Ascending aorta (tissue), 2 donors: ENCODE results near the gene TMEM236. TPM values are rescaled to one million over a fixed set of nuclear protein-coding genes. Genes with fewer than 3 reads are reported as not detected.

ENCODE experiments used
- DNase-seq, 2 donors: peaks; one replicate each; pipeline ENCODE4 v3.0.0-alpha.2; 2019; ENCODE audit warnings: low spot score in 2 of 2
- H3K27ac ChIP-seq, 2 donors: fragments of 200-600 bp; sonication (generic); one replicate each; pipeline ENCODE4 v1.5.1; 2016 to 2017; ENCODE audit warnings: mild to moderate bottlenecking in 1 of 2
- H3K27me3 ChIP-seq: fragments of 200-600 bp; sonication (generic); one replicate; pipeline ENCODE4 v1.5.1; 2017
- H3K36me3 ChIP-seq, 2 donors: fragments of 200-600 bp; sonication (generic); one replicate each; pipeline ENCODE4 v1.5.1; 2016
- H3K4me1 ChIP-seq, 2 donors: fragments of 200-600 bp; sonication (generic); one replicate each; pipeline ENCODE4 v1.5.1; 2016 to 2017; ENCODE audit warnings: mild to moderate bottlenecking in 1 of 2
- H3K4me3 ChIP-seq, 2 donors: fragments of 200-600 bp; sonication (generic); one replicate each; pipeline ENCODE4 v1.5.1; 2016 to 2017; ENCODE audit warnings: mild to moderate bottlenecking in 1 of 2
- H3K9me3 ChIP-seq, 2 donors: fragments of 200-600 bp; sonication (generic); one replicate each; pipeline ENCODE4 v1.5.1; 2016
- intact Hi-C: fragments of 100-400 bp; cut with DNase I; formaldehyde crosslinking; loops from one replicate; pipeline ENCODE4 v1.15.1; 2023
- total RNA-seq: library from RNA; depleted of rRNA; stranded (reverse); fragments of >200 nt; gene quantifications from one replicate; pipeline ENCODE4 v1.1.0, GENCODE V29; 2016
- TF ChIP-seq, protein P1 (sequence below), 3 experiments: fragments of 200-600 bp in 2 of 3; fragments of 450-650 bp in 1 of 3; sonication (generic) in 2 of 3; IDR thresholded peaks; one replicate each; pipeline ENCODE4 v1.5.1; 2016 to 2019; ENCODE audit warnings: antibody characterized with exemption in 3 of 3, mild to moderate bottlenecking in 1 of 3, moderate library complexity in 1 of 3

Gene TMEM236, protein sequence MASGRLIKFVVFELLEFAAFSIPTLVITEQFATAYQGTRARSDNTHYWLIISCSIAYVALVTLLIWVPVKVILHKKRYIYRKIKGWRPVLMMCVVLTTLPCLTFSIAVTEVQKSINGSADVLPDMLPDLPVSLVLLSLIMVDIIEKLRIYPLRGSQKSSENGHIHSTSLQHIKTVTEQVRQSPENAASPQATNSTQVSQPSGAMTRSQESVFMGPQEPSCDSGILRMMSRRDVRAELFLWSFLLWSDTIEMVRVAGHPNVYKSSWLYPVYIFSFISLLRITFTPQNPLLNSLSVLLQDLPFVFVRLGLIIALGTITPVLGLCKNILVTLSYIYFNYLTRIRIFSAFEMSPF
- total RNA-seq: not detected

DNA sequence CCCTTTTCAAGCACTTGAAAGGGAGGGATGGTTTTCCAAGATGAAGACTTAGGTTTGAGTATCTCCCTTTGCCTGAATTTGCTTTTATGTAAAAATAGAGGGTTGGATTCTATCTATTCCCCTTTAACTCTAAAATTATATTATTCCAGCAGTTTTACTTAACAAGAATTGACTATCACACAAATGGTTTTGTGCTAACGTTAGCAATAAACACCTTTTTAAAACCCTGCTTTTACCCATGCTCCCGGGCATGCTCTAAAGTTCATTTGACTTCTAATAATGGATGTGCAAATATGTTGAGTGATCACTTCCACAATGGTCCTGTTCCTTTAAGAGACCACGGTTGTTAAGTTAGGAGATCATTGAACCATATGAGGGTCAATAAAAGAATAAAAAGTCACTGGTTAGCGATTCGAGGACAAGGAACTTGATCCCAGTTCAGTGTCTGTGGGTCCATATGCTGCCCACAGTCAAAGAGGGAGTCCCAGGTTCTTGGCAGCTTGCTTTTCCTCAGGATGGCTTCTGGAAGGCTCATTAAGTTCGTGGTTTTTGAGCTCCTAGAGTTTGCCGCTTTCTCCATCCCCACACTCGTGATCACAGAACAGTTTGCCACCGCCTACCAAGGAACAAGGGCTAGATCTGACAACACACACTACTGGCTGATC lies at the start of gene TMEM236:
TMEM236 (plus strand) TSS at position 421 of the 665 bp plus-strand sequence; CDS start at position 516, 95 bp downstream.
- Histone ChIP-seq H3K4me1 (no peaks in the 10 kb centered on the region), H3K27me3 (no peaks in the 10 kb centered on the region), H3K36me3 (no peaks in the 10 kb centered on the region), H3K4me3 (no peak within 1 kb of the TSS), H3K27ac (no peak within 1 kb of the TSS), H3K9me3 (no peaks in the 10 kb centered on the region)
- TF ChIP-seq, protein P1, sequence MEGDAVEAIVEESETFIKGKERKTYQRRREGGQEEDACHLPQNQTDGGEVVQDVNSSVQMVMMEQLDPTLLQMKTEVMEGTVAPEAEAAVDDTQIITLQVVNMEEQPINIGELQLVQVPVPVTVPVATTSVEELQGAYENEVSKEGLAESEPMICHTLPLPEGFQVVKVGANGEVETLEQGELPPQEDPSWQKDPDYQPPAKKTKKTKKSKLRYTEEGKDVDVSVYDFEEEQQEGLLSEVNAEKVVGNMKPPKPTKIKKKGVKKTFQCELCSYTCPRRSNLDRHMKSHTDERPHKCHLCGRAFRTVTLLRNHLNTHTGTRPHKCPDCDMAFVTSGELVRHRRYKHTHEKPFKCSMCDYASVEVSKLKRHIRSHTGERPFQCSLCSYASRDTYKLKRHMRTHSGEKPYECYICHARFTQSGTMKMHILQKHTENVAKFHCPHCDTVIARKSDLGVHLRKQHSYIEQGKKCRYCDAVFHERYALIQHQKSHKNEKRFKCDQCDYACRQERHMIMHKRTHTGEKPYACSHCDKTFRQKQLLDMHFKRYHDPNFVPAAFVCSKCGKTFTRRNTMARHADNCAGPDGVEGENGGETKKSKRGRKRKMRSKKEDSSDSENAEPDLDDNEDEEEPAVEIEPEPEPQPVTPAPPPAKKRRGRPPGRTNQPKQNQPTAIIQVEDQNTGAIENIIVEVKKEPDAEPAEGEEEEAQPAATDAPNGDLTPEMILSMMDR (IDR thresholded peaks at IDR 0.05): no peak
- intact Hi-C loops: no loop called here
- no peak for DNase-seq

DNA sequence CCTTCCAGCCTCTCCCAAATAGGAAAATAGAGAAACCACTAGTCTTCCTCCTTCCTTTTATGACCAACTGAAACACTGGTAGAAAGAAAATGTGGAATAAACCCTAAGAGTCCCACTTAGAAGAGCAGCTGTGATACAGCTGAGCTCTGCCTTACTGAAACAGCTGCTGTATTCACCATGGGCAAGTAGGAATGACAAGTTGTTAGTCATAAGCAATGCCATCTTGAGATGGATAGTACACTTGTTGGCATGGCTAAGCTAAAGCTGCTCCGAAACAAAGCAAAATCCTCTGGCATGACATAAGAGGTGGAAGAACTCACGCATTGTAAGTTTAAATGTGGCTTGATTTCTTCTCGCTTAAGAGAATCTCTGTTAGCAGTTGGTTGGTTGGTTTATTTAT lies 48.3 kb upstream of the TMEM236 start:
- intact Hi-C loops: no loop called here
- Histone ChIP-seq H3K27ac (no peak overlapping the region), H3K4me3 (no peak overlapping the region), H3K27me3 (no peaks in the 10 kb centered on the region), H3K4me1 (no peaks in the 10 kb centered on the region), H3K9me3 (no peaks in the 10 kb centered on the region), H3K36me3 (peaks cover 12 to 61% of the 10 kb centered on the region in 2 donors)
- no peak for DNase-seq
- TF ChIP-seq, protein P1 (IDR thresholded peaks at IDR 0.05): no peak

DNA sequence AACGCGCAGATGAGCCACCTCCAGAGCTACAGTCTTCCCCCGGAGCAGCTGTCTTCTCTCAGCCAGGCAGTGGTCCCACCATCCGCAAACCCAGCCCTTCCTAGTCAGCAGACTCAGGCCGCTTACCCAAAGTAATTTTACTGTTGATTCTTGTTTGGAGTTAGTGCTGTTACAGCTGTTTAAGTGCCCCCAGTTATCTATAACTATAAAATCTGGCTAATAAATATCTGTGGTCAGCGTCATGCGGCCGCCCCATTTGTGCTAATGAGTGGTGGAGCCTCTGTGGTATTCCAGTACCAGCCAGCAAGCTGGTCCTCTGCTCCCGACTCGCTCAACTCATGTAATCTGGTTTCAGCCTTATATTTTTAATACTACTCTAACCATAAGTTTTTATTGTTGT lies 43.2 kb upstream of the TMEM236 start:
- Histone ChIP-seq H3K27me3 (no peaks in the 10 kb centered on the region), H3K4me1 (no peaks in the 10 kb centered on the region), H3K27ac (no peak overlapping the region), H3K36me3 (peaks cover 34 to 86% of the 10 kb centered on the region in 2 donors), H3K9me3 (no peaks in the 10 kb centered on the region), H3K4me3 (no peak overlapping the region)
- intact Hi-C loops: no loop called here
- DNase-seq: no peak
- TF ChIP-seq, protein P1 (IDR thresholded peaks at IDR 0.05): no peak

DNA sequence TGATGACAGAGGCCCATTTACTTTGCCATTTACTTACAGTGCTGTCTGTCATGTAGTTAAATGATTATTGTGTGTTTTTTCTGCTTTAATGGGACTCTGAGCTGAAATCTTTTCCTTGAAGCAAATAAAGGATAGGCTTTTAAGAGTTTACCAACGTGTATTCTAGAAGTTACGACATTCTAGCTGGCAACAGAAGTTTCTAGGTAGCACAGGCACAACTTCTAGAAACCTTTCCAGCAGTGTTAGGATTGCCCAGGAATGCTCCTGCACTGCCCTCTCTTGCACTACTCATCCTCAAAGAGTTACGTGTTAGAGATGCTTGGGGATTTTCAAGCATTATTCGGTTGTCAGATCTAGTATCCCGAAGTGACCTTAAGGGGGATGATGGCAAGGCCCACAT lies 42.5 kb upstream of the TMEM236 start:
- no peaks in the 10 kb centered on the region for H3K27me3 ChIP-seq
- intact Hi-C loops: no loop called here
- H3K9me3 ChIP-seq: no peaks in the 10 kb centered on the region
- H3K27ac ChIP-seq: no peak overlapping the region
- no peak overlapping the region for H3K4me3 ChIP-seq
- H3K36me3 ChIP-seq: peaks cover 38 to 88% of the 10 kb centered on the region in 2 donors
- TF ChIP-seq, protein P1 (IDR thresholded peaks at IDR 0.05): no peak
- DNase-seq: no peak
- H3K4me1 ChIP-seq: no peaks in the 10 kb centered on the region

DNA sequence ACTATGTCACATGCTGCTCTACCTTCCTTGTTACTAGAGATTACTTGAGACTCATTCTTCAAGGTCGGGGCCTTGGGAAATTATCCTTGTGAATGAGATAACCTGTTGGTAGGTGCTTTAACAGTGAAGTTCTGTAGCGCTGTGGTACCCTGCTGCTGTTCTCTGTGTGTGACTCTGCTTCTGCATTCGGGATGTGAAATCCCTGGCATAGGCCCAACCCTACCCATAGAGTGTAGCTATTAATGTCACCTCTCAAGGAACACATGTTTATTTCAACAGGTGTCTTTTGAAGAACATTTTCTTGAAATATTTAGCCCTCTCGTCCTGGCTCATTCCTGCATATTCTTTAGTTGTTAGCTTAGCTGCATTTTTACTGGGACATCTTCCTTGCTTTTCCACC lies 41.8 kb upstream of the TMEM236 start:
- no peaks in the 10 kb centered on the region for H3K27me3 ChIP-seq
- no peaks in the 10 kb centered on the region for H3K9me3 ChIP-seq
- peaks cover 42 to 88% of the 10 kb centered on the region in 2 donors for H3K36me3 ChIP-seq
- no peak overlapping the region for H3K27ac ChIP-seq
- no peaks in the 10 kb centered on the region for H3K4me1 ChIP-seq
- no peak for DNase-seq
- H3K4me3 ChIP-seq: no peak overlapping the region
- TF ChIP-seq, protein P1 (IDR thresholded peaks at IDR 0.05): no peak
- intact Hi-C loops: no loop called here
